ENCODE data around the gene ZDHHC11B.
"Not testable (repeated sequence)": the region's sequence is repeated elsewhere in the genome, so short reads cannot be mapped to it uniquely, and the experiment has no call there.

Gene ZDHHC11B

GRCh38 chr5:751992-752391, 32.5 kb downstream of the ZDHHC11B start:
- DNase-seq: not testable (repeated sequence)

- no peak for DNase-seq
Observed at GRCh38 chr5:751496-751895, 33.0 kb downstream of the ZDHHC11B start.

GRCh38 chr5:750226-750625, 34.3 kb downstream of the ZDHHC11B start:
- DNase-seq: not testable (repeated sequence)

- DNase-seq: no peak
Observed at GRCh38 chr5:749101-749670, 35.3 kb downstream of the ZDHHC11B start.

GRCh38 chr5:748011-748980, 36.2 kb downstream of the ZDHHC11B start:
- DNase-seq: not testable (repeated sequence)

GRCh38 chr5:747303-747844, 37.2 kb downstream of the ZDHHC11B start:
- DNase-seq: not testable (repeated sequence)

- DNase-seq: no peak
Observed at GRCh38 chr5:746258-746761, 38.2 kb downstream of the ZDHHC11B start.

- DNase-seq: not testable (repeated sequence)
Observed at GRCh38 chr5:745272-746142, 39.0 kb downstream of the ZDHHC11B start.

GRCh38 chr5:743696-744404, 40.7 kb downstream of the ZDHHC11B start:
- DNase-seq: not testable (repeated sequence)

GRCh38 chr5:742276-742675, 42.3 kb downstream of the ZDHHC11B start:
- DNase-seq: not testable (repeated sequence)

- DNase-seq: not testable (repeated sequence)
Observed at GRCh38 chr5:734145-734544, 50.4 kb downstream of the ZDHHC11B start.

GRCh38 chr5:732754-733454, 51.6 kb downstream of the ZDHHC11B start:
- DNase-seq: not testable (repeated sequence)

GRCh38 chr5:729225-729624, 55.3 kb downstream of the ZDHHC11B start:
- not testable (repeated sequence) for DNase-seq

GRCh38 chr5:727087-727486, 57.4 kb downstream of the ZDHHC11B start:
- not testable (repeated sequence) for DNase-seq

GRCh38 chr5:723865-724264, 60.7 kb downstream of the ZDHHC11B start:
- DNase-seq: not testable (repeated sequence)

- DNase-seq: not testable (repeated sequence)
Observed at GRCh38 chr5:723309-723708, 61.2 kb downstream of the ZDHHC11B start.

- not testable (repeated sequence) for DNase-seq
Observed at GRCh38 chr5:719379-719778, 65.2 kb downstream of the ZDHHC11B start.

GRCh38 chr5:717143-717542, 67.4 kb downstream of the ZDHHC11B start:
- no peak for DNase-seq

- not testable (repeated sequence) for DNase-seq
Observed at GRCh38 chr5:716740-717139, 67.8 kb downstream of the ZDHHC11B start.

- DNase-seq: not testable (repeated sequence)
Observed at GRCh38 chr5:715636-716035, 68.9 kb downstream of the ZDHHC11B start.
